Body of pancreas (tissue), 4 donors: ENCODE results near the gene CYB561A3.

ENCODE experiments used
- POLR2A ChIP-seq, 3 donors: fragments of 450-650 bp; IDR thresholded peaks; one replicate each; pipeline ENCODE4 v1.6.1; 2016; ENCODE audit warnings: antibody characterized with exemption in 3 of 3, mild to moderate bottlenecking in 2 of 3
- TF ChIP-seq, protein P1 (sequence below), 7 experiments: fragments of 450-650 bp in 4 of 7; fragments of 200-600 bp in 3 of 7; sonication (generic) in 3 of 7; IDR thresholded peaks; one replicate each; pipeline ENCODE4 v1.5.1; 2016 to 2019; ENCODE audit warnings: antibody characterized with exemption in 7 of 7

DNA sequence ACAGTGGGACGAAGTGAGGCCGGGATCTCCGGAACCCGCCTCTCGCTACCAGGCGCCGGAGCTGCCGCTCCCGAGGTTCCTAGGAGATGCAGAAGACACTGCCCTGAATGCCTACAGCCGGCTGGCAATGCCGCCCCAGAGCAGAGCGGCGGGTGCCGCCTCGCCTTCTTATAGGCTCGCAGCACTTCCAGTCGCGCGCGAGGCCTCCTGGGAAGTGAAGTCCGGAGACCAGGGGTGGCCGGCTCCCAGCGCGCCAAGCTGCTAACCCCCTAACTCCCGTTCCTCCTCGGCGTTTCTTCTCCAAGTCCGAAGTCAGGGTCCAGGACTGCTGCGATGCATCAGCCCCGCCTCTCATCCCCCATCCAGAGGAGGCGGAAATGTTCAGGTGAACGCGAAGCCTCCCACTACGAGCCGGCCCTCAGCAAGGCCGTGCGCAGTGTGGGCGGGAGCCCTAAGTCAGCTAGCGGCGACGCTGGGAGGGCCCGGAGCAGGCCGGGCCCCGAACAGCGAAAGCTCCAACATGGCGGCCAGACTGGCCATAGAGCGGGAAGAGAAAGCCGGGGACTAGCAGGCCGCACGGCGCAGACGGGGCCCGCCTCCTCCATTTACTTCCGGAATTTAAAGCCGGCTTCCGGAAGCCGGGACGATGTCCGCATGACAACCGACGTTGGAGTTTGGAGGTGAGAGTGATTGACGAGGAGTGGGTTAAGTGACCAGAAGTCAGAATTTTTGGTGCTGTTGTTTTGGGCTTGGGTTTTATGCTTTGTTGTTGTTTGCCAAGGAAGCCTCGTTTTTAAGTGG, at the start of gene CYB561A3, which contains the start of gene TMEM138:
- TF ChIP-seq, protein P1, sequence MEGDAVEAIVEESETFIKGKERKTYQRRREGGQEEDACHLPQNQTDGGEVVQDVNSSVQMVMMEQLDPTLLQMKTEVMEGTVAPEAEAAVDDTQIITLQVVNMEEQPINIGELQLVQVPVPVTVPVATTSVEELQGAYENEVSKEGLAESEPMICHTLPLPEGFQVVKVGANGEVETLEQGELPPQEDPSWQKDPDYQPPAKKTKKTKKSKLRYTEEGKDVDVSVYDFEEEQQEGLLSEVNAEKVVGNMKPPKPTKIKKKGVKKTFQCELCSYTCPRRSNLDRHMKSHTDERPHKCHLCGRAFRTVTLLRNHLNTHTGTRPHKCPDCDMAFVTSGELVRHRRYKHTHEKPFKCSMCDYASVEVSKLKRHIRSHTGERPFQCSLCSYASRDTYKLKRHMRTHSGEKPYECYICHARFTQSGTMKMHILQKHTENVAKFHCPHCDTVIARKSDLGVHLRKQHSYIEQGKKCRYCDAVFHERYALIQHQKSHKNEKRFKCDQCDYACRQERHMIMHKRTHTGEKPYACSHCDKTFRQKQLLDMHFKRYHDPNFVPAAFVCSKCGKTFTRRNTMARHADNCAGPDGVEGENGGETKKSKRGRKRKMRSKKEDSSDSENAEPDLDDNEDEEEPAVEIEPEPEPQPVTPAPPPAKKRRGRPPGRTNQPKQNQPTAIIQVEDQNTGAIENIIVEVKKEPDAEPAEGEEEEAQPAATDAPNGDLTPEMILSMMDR (IDR thresholded peaks at IDR 0.05) = no peak
- peak; percentile 75 to 94 (median 92) for TF ChIP-seq POLR2A (IDR thresholded peaks at IDR 0.05)
